SU-DHL-6 (cell line): ENCODE measurements around the gene PPL.

Experiments used
- H2AFZ ChIP-seq: fragments of 200-600 bp; sonication (generic); 2 replicates; pipeline ENCODE4 v1.6.1; 2014; ENCODE audit warnings: low read depth, mild to moderate bottlenecking, moderate library complexity, mixed read lengths, antibody characterized with exemption, low read length; ENCODE audit not compliant: severe bottlenecking
- H3F3A ChIP-seq: fragments of 200-600 bp; shearing (Covaris generic); 2 replicates; pipeline ENCODE4 v1.6.0; 2016; ENCODE audit warnings: antibody characterized with exemption, mild to moderate bottlenecking; ENCODE audit not compliant: insufficient read depth
- H3K27ac ChIP-seq: fragments of 200-600 bp; sonication (generic); 2 replicates; pipeline ENCODE4 v1.5.1; 2016; ENCODE audit warnings: low read depth, mild to moderate bottlenecking, low read length, moderate library complexity, mixed read lengths
- H3K27me3 ChIP-seq: fragments of 200-600 bp; sonication (generic), shearing (Covaris generic); 2 replicates; pipeline ENCODE4 v1.6.0; 2014; ENCODE audit warnings: mild to moderate bottlenecking, low read length
- H3K36me3 ChIP-seq: fragments of 200-600 bp; sonication (generic); 2 replicates; pipeline ENCODE4 v1.6.1; 2014; ENCODE audit warnings: mild to moderate bottlenecking, low read length, mixed read lengths
- H3K4me2 ChIP-seq: fragments of 300-600, 200-600 bp; shearing (Covaris generic), sonication (generic); 2 replicates; pipeline ENCODE4 v1.6.0; 2014; ENCODE audit warnings: low read length, low read depth, mild to moderate bottlenecking; ENCODE audit not compliant: poor library complexity, severe bottlenecking
- H3K4me3 ChIP-seq: fragments of 200-600 bp; sonication (generic); 2 replicates; pipeline ENCODE4 v1.5.1; 2014; ENCODE audit warnings: antibody characterized with exemption, low read length, mild to moderate bottlenecking, mixed read lengths; ENCODE audit not compliant: insufficient read depth, poor library complexity, severe bottlenecking
- H3K79me2 ChIP-seq: fragments of 200-600 bp; sonication (generic); 2 replicates; pipeline ENCODE4 v1.6.1; 2014; ENCODE audit warnings: mild to moderate bottlenecking, low read length, moderate library complexity; ENCODE audit not compliant: insufficient read depth
- H3K9ac ChIP-seq: fragments of 200-600 bp; sonication (generic); 2 replicates; pipeline ENCODE4 v1.7.0; 2014; ENCODE audit warnings: mild to moderate bottlenecking, low read length
- H3K9me2 ChIP-seq: fragments of 200-600 bp; sonication (generic); replicated peaks from 2 replicates; pipeline ENCODE4 v1.6.1; 2014; ENCODE audit warnings: low read length; ENCODE audit not compliant: insufficient read depth
- H3K9me3 ChIP-seq: fragments of 200-600 bp; sonication (generic); 2 replicates; pipeline ENCODE4 v1.6.1; 2014; ENCODE audit warnings: low read length, mixed read lengths; ENCODE audit not compliant: insufficient read depth
- H4K20me1 ChIP-seq: fragments of 200-600 bp; sonication (generic); 2 replicates; pipeline ENCODE4 v1.6.1; 2014; ENCODE audit warnings: low read depth, mild to moderate bottlenecking, antibody characterized with exemption, low read length, moderate library complexity, mixed read lengths
- CTCF ChIP-seq: fragments of 200-600 bp; sonication (generic); IDR thresholded peaks from one replicate; pipeline ENCODE4 v1.5.1; 2017; ENCODE audit warnings: antibody characterized with exemption, mild to moderate bottlenecking, low read length, moderate library complexity; ENCODE audit not compliant: insufficient read depth, poor library complexity, severe bottlenecking
- EZH2phosphoT487 ChIP-seq: fragments of 200-600 bp; sonication (generic), shearing (Covaris generic); conservative IDR thresholded peaks from 2 replicates; pipeline ENCODE4 v1.6.1; 2018; ENCODE audit warnings: mild to moderate bottlenecking, antibody characterized with exemption, low read length, moderate library complexity, mixed read lengths

The PPL gene

GRCh38 chr16:4914528-4915225 is 22.3 kb downstream of the PPL start:
- Histone ChIP-seq H3K27me3 (no peaks in the 10 kb centered on the region), H3K9me3 (no peaks in the 10 kb centered on the region), H3K27ac (no peak overlapping the region), H3K79me2 (no peaks in the 10 kb centered on the region), H3K4me2 (no peak overlapping the region), H3K4me3 (no peak overlapping the region), H3K9ac (no peak overlapping the region), H3K9me2 (no peaks in the 10 kb centered on the region), H2AFZ (no peak overlapping the region), H3K36me3 (no peaks in the 10 kb centered on the region), H4K20me1 (no peaks in the 10 kb centered on the region), H3F3A (no peaks in the 10 kb centered on the region)
- TF ChIP-seq EZH2phosphoT487: no peak
- no peak for TF ChIP-seq CTCF

GRCh38 chr16:4913774-4914525 is 23.0 kb downstream of the PPL start:
- no peak overlapping the region for H2AFZ ChIP-seq

GRCh38 chr16:4913130-4913773 is 23.7 kb downstream of the PPL start:
- Histone ChIP-seq H3K36me3 (no peaks in the 10 kb centered on the region), H3K4me3 (no peak overlapping the region), H3K9me3 (no peaks in the 10 kb centered on the region), H2AFZ (no peak overlapping the region), H3K9ac (no peak overlapping the region), H3F3A (no peaks in the 10 kb centered on the region), H3K9me2 (no peaks in the 10 kb centered on the region), H3K79me2 (no peaks in the 10 kb centered on the region), H3K4me2 (no peak overlapping the region), H3K27me3 (no peaks in the 10 kb centered on the region), H4K20me1 (no peaks in the 10 kb centered on the region), H3K27ac (no peak overlapping the region)
- TF ChIP-seq CTCF (no peak), EZH2phosphoT487 (no peak)

More at GRCh38 chr16:4913774-4914525, 23.0 kb downstream of the PPL start:
- Histone ChIP-seq H3K9ac (no peak overlapping the region), H3K27ac (no peak overlapping the region), H3K4me3 (no peak overlapping the region), H3K9me2 (no peaks in the 10 kb centered on the region), H3K4me2 (no peak overlapping the region), H3K9me3 (no peaks in the 10 kb centered on the region), H3K36me3 (no peaks in the 10 kb centered on the region), H3F3A (no peaks in the 10 kb centered on the region), H3K27me3 (no peaks in the 10 kb centered on the region), H4K20me1 (no peaks in the 10 kb centered on the region), H3K79me2 (no peaks in the 10 kb centered on the region)
- TF ChIP-seq CTCF (no peak), EZH2phosphoT487 (no peak)
